Measurements from ENCODE around the gene AQP4. TPM values are rescaled to one million over a fixed set of nuclear protein-coding genes. Genes with fewer than 3 reads are reported as not detected.

Gene AQP4
- total RNA-seq, 2 experiments from 2014 or later, result not detected

GRCh38 chr18:26869640-26870039, 4.1 kb upstream of the AQP4 start:
- CTCF ChIA-PET (ENCODE audit: unreplicated experiment), result no interaction called here
- no peaks in the 10 kb centered on the region for H3K4me1 ChIP-seq (ENCODE audit: insufficient read depth, low read length, poor library complexity, severe bottlenecking)

GRCh38 chr18:26868968-26869586, 3.6 kb upstream of the AQP4 start:
- Histone ChIP-seq H3K4me1 (ENCODE audit: insufficient read depth, low read length, poor library complexity, severe bottlenecking) (no peaks in the 10 kb centered on the region), H3K4me2 (ENCODE audit: low read length) (no peak overlapping the region), H3K36me3 (ENCODE audit: insufficient read depth, low read length) (no peaks in the 10 kb centered on the region), H2AFZ (ENCODE audit: low read length) (no peak overlapping the region), H3K9me2 (ENCODE audit: insufficient read depth, low read length) (no peaks in the 10 kb centered on the region), H3K79me2 (ENCODE audit: insufficient read depth, low read depth, low read length) (no peaks in the 10 kb centered on the region), H3K4me3 (ENCODE audit: low read depth, low read length, poor library complexity, severe bottlenecking) (no peak overlapping the region), H3K9me3 (ENCODE audit: low read length) (no peaks in the 10 kb centered on the region), H4K20me1 (ENCODE audit: insufficient read depth, low read length) (no peaks in the 10 kb centered on the region), H3K27ac (ENCODE audit: low read depth, low read length, poor library complexity, severe bottlenecking) (no peak overlapping the region)
- TF ChIP-seq CTCF (conservative IDR thresholded peaks at IDR 0.05; ENCODE audit: low read length) (no peak), EZH2phosphoT487 (IDR thresholded peaks at IDR 0.05; ENCODE audit: borderline replicate concordance, low read depth, low read length) (no peak)
- ChIA-PET CTCF (ENCODE audit: unreplicated experiment) (no interaction called here), POLR2A (interaction anchor here (0.6 kb wide), 1 partner anchor 158 kb away, joined by 3 read pairs; no protein-coding TSS in a partner anchor)
- no TSS peak for BruUV-seq (replicated peaks)
- intact Hi-C loops (cut with micrococcal nuclease; ENCODE audit: unreplicated experiment), result no loop called here
- DNase-seq (ENCODE audit: low spot score), result no peak

More at GRCh38 chr18:26869640-26870039, 4.1 kb upstream of the AQP4 start:
- intact Hi-C loops (cut with micrococcal nuclease; ENCODE audit: unreplicated experiment), result no loop called here
- H3K9me3 ChIP-seq (ENCODE audit: low read length), result no peaks in the 10 kb centered on the region
- H2AFZ ChIP-seq (ENCODE audit: low read length), result no peak overlapping the region
- POLR2A ChIA-PET, result interaction anchor here (0.6 kb wide), 1 partner anchor 159 kb away, joined by 3 read pairs; no protein-coding TSS in a partner anchor
- no peak overlapping the region for H3K27ac ChIP-seq (ENCODE audit: low read depth, low read length, poor library complexity, severe bottlenecking)
- H3K79me2 ChIP-seq (ENCODE audit: insufficient read depth, low read depth, low read length), result no peaks in the 10 kb centered on the region
- DNase-seq (ENCODE audit: low spot score), result no peak
- no peaks in the 10 kb centered on the region for H4K20me1 ChIP-seq (ENCODE audit: insufficient read depth, low read length)
- no TSS peak for BruUV-seq (replicated peaks)
- no peak for TF ChIP-seq CTCF (conservative IDR thresholded peaks at IDR 0.05; ENCODE audit: low read length)
- TF ChIP-seq EZH2phosphoT487 (IDR thresholded peaks at IDR 0.05; ENCODE audit: borderline replicate concordance, low read depth, low read length), result no peak
- H3K4me3 ChIP-seq (ENCODE audit: low read depth, low read length, poor library complexity, severe bottlenecking), result no peak overlapping the region
- no peaks in the 10 kb centered on the region for H3K9me2 ChIP-seq (ENCODE audit: insufficient read depth, low read length)
- no peaks in the 10 kb centered on the region for H3K36me3 ChIP-seq (ENCODE audit: insufficient read depth, low read length)
- H3K4me2 ChIP-seq (ENCODE audit: low read length), result no peak overlapping the region

- no peaks in the 10 kb centered on the region for H3K9me3 ChIP-seq (ENCODE audit: low read length)
- no peak overlapping the region for H3K27ac ChIP-seq (ENCODE audit: low read depth, low read length, poor library complexity, severe bottlenecking)
- no peak overlapping the region for H3K4me2 ChIP-seq (ENCODE audit: low read length)
- no peaks in the 10 kb centered on the region for H3K9me2 ChIP-seq (ENCODE audit: insufficient read depth, low read length)
- H2AFZ ChIP-seq (ENCODE audit: low read length), result no peak overlapping the region
- DNase-seq (ENCODE audit: low spot score), result no peak
- ChIA-PET POLR2A (interaction anchor here (0.6 to 0.7 kb wide), 2 partner anchors 184 to 659 kb away, joined by 3 to 4 read pairs; no protein-coding TSS in a partner anchor), CTCF (ENCODE audit: unreplicated experiment) (no interaction called here)
- H3K79me2 ChIP-seq (ENCODE audit: insufficient read depth, low read depth, low read length), result no peaks in the 10 kb centered on the region
- H3K4me3 ChIP-seq (ENCODE audit: low read depth, low read length, poor library complexity, severe bottlenecking), result no peak overlapping the region
- no peaks in the 10 kb centered on the region for H3K36me3 ChIP-seq (ENCODE audit: insufficient read depth, low read length)
- intact Hi-C loops (cut with micrococcal nuclease; ENCODE audit: unreplicated experiment), result no loop called here
- no peaks in the 10 kb centered on the region for H3K4me1 ChIP-seq (ENCODE audit: insufficient read depth, low read length, poor library complexity, severe bottlenecking)
- TF ChIP-seq CTCF (conservative IDR thresholded peaks at IDR 0.05; ENCODE audit: low read length) (no peak), EZH2phosphoT487 (IDR thresholded peaks at IDR 0.05; ENCODE audit: borderline replicate concordance, low read depth, low read length) (no peak)
- no TSS peak for BruUV-seq (replicated peaks)
- H4K20me1 ChIP-seq (ENCODE audit: insufficient read depth, low read length), result no peaks in the 10 kb centered on the region
Observed at GRCh38 chr18:26867471-26867870, 2.0 kb upstream of the AQP4 start.

Measured in OCI-LY7 (cell line).